ENCODE results near the gene MRM2.

Gene MRM2

GRCh38 chr7:2224491-2224928 is 17.5 kb downstream of the MRM2 start:
- no peak overlapping the region for H3K27ac ChIP-seq (ENCODE audit: low read depth, low read length)
- no peak overlapping the region for H3K9ac ChIP-seq (ENCODE audit: low read depth in 1 of 2, low read length in 2 of 2)
- H3K36me3 ChIP-seq (ENCODE audit: control insufficient read depth in 1 of 2, insufficient read depth in 2 of 2, low read length in 2 of 2) = peaks cover 2 to 69% of the 10 kb centered on the region in 2 donors
- no peaks in the 10 kb centered on the region for H3K27me3 ChIP-seq (ENCODE audit: control insufficient read depth in 1 of 2, insufficient read depth in 2 of 2, low read length in 2 of 2)
- H3K4me3 ChIP-seq (ENCODE audit: low read depth in 1 of 2, low read length in 2 of 2) = no peak overlapping the region
- no peaks in the 10 kb centered on the region for H3K9me3 ChIP-seq (ENCODE audit: control insufficient read depth in 1 of 2, low read length in 2 of 2)
- H3K4me1 ChIP-seq (ENCODE audit: control insufficient read depth in 1 of 2, insufficient read depth in 2 of 2, low read length in 2 of 2) = no peaks in the 10 kb centered on the region

- H3K4me1 ChIP-seq (ENCODE audit: control insufficient read depth in 1 of 2, insufficient read depth in 2 of 2, low read length in 2 of 2) = no peaks in the 10 kb centered on the region
- H3K4me3 ChIP-seq (ENCODE audit: low read depth in 1 of 2, low read length in 2 of 2) = no peak overlapping the region
- peaks cover 0 to 68% of the 10 kb centered on the region in 2 donors for H3K36me3 ChIP-seq (ENCODE audit: control insufficient read depth in 1 of 2, insufficient read depth in 2 of 2, low read length in 2 of 2)
- H3K9me3 ChIP-seq (ENCODE audit: control insufficient read depth in 1 of 2, low read length in 2 of 2) = no peaks in the 10 kb centered on the region
- H3K9ac ChIP-seq (ENCODE audit: low read depth in 1 of 2, low read length in 2 of 2) = no peak overlapping the region
- no peaks in the 10 kb centered on the region for H3K27me3 ChIP-seq (ENCODE audit: control insufficient read depth in 1 of 2, insufficient read depth in 2 of 2, low read length in 2 of 2)
- H3K27ac ChIP-seq (ENCODE audit: low read depth, low read length) = no peak overlapping the region
Observed at GRCh38 chr7:2223321-2223720, 18.7 kb downstream of the MRM2 start.

- Histone ChIP-seq H3K9me3 (ENCODE audit: control insufficient read depth in 1 of 2, low read length in 2 of 2) (no peaks in the 10 kb centered on the region), H3K36me3 (ENCODE audit: control insufficient read depth in 1 of 2, insufficient read depth in 2 of 2, low read length in 2 of 2) (peaks cover 3 to 68% of the 10 kb centered on the region in 2 donors), H3K4me1 (ENCODE audit: control insufficient read depth in 1 of 2, insufficient read depth in 2 of 2, low read length in 2 of 2) (no peaks in the 10 kb centered on the region), H3K9ac (ENCODE audit: low read depth in 1 of 2, low read length in 2 of 2) (no peak overlapping the region), H3K27me3 (ENCODE audit: control insufficient read depth in 1 of 2, insufficient read depth in 2 of 2, low read length in 2 of 2) (no peaks in the 10 kb centered on the region), H3K4me3 (ENCODE audit: low read depth in 1 of 2, low read length in 2 of 2) (no peak overlapping the region), H3K27ac (ENCODE audit: low read depth, low read length) (no peak overlapping the region)
Observed at GRCh38 chr7:2222516-2222915, 19.5 kb downstream of the MRM2 start.

- Histone ChIP-seq H3K9me3 (ENCODE audit: control insufficient read depth in 1 of 2, low read length in 2 of 2) (no peaks in the 10 kb centered on the region), H3K4me1 (ENCODE audit: control insufficient read depth in 1 of 2, insufficient read depth in 2 of 2, low read length in 2 of 2) (no peaks in the 10 kb centered on the region), H3K4me3 (ENCODE audit: low read depth in 1 of 2, low read length in 2 of 2) (no peak overlapping the region), H3K27me3 (ENCODE audit: control insufficient read depth in 1 of 2, insufficient read depth in 2 of 2, low read length in 2 of 2) (no peaks in the 10 kb centered on the region), H3K9ac (ENCODE audit: low read depth in 1 of 2, low read length in 2 of 2) (no peak overlapping the region), H3K36me3 (ENCODE audit: control insufficient read depth in 1 of 2, insufficient read depth in 2 of 2, low read length in 2 of 2) (peaks cover 5 to 70% of the 10 kb centered on the region in 2 donors), H3K27ac (ENCODE audit: low read depth, low read length) (no peak overlapping the region)
Observed at GRCh38 chr7:2220954-2221353, 21.1 kb downstream of the MRM2 start.

- no peaks in the 10 kb centered on the region for H3K27me3 ChIP-seq (ENCODE audit: control insufficient read depth in 1 of 2, insufficient read depth in 2 of 2, low read length in 2 of 2)
- H3K36me3 ChIP-seq (ENCODE audit: control insufficient read depth in 1 of 2, insufficient read depth in 2 of 2, low read length in 2 of 2) = peaks cover 7 to 70% of the 10 kb centered on the region in 2 donors
- no peaks in the 10 kb centered on the region for H3K4me1 ChIP-seq (ENCODE audit: control insufficient read depth in 1 of 2, insufficient read depth in 2 of 2, low read length in 2 of 2)
Observed at GRCh38 chr7:2220506-2220905, 21.5 kb downstream of the MRM2 start.

GRCh38 chr7:2220030-2220429 is 22.0 kb downstream of the MRM2 start:
- Histone ChIP-seq H3K36me3 (ENCODE audit: control insufficient read depth in 1 of 2, insufficient read depth in 2 of 2, low read length in 2 of 2) (peaks cover 9 to 68% of the 10 kb centered on the region in 2 donors), H3K9ac (ENCODE audit: low read depth in 1 of 2, low read length in 2 of 2) (no peak overlapping the region), H3K27me3 (ENCODE audit: control insufficient read depth in 1 of 2, insufficient read depth in 2 of 2, low read length in 2 of 2) (no peaks in the 10 kb centered on the region), H3K4me1 (ENCODE audit: control insufficient read depth in 1 of 2, insufficient read depth in 2 of 2, low read length in 2 of 2) (no peaks in the 10 kb centered on the region), H3K4me3 (ENCODE audit: low read depth in 1 of 2, low read length in 2 of 2) (no peak overlapping the region), H3K27ac (ENCODE audit: low read depth, low read length) (no peak overlapping the region), H3K9me3 (ENCODE audit: control insufficient read depth in 1 of 2, low read length in 2 of 2) (no peaks in the 10 kb centered on the region)

More at GRCh38 chr7:2220506-2220905, 21.5 kb downstream of the MRM2 start:
- Histone ChIP-seq H3K9ac (ENCODE audit: low read depth in 1 of 2, low read length in 2 of 2) (no peak overlapping the region), H3K4me3 (ENCODE audit: low read depth in 1 of 2, low read length in 2 of 2) (no peak overlapping the region), H3K9me3 (ENCODE audit: control insufficient read depth in 1 of 2, low read length in 2 of 2) (no peaks in the 10 kb centered on the region), H3K27ac (ENCODE audit: low read depth, low read length) (no peak overlapping the region)

- no peak overlapping the region for H3K9ac ChIP-seq (ENCODE audit: low read depth in 1 of 2, low read length in 2 of 2)
- no peak overlapping the region for H3K4me3 ChIP-seq (ENCODE audit: low read depth in 1 of 2, low read length in 2 of 2)
- no peaks in the 10 kb centered on the region for H3K4me1 ChIP-seq (ENCODE audit: control insufficient read depth in 1 of 2, insufficient read depth in 2 of 2, low read length in 2 of 2)
- H3K27ac ChIP-seq (ENCODE audit: low read depth, low read length) = no peak overlapping the region
- H3K36me3 ChIP-seq (ENCODE audit: control insufficient read depth in 1 of 2, insufficient read depth in 2 of 2, low read length in 2 of 2) = peaks cover 10 to 67% of the 10 kb centered on the region in 2 donors
- H3K27me3 ChIP-seq (ENCODE audit: control insufficient read depth in 1 of 2, insufficient read depth in 2 of 2, low read length in 2 of 2) = no peaks in the 10 kb centered on the region
- H3K9me3 ChIP-seq (ENCODE audit: control insufficient read depth in 1 of 2, low read length in 2 of 2) = no peaks in the 10 kb centered on the region
Observed at GRCh38 chr7:2219606-2220005, 22.4 kb downstream of the MRM2 start.

- no peak overlapping the region for H3K9ac ChIP-seq (ENCODE audit: low read depth in 1 of 2, low read length in 2 of 2)
- no peaks in the 10 kb centered on the region for H3K27me3 ChIP-seq (ENCODE audit: control insufficient read depth in 1 of 2, insufficient read depth in 2 of 2, low read length in 2 of 2)
- H3K4me1 ChIP-seq (ENCODE audit: control insufficient read depth in 1 of 2, insufficient read depth in 2 of 2, low read length in 2 of 2) = no peaks in the 10 kb centered on the region
- no peaks in the 10 kb centered on the region for H3K9me3 ChIP-seq (ENCODE audit: control insufficient read depth in 1 of 2, low read length in 2 of 2)
- peaks cover 15 to 67% of the 10 kb centered on the region in 2 donors for H3K36me3 ChIP-seq (ENCODE audit: control insufficient read depth in 1 of 2, insufficient read depth in 2 of 2, low read length in 2 of 2)
- no peak overlapping the region for H3K4me3 ChIP-seq (ENCODE audit: low read depth in 1 of 2, low read length in 2 of 2)
- no peak overlapping the region for H3K27ac ChIP-seq (ENCODE audit: low read depth, low read length)
Observed at GRCh38 chr7:2219136-2219535, 22.9 kb downstream of the MRM2 start.

- no peak overlapping the region for H3K27ac ChIP-seq (ENCODE audit: low read depth, low read length)
- H3K4me3 ChIP-seq (ENCODE audit: low read depth in 1 of 2, low read length in 2 of 2) = no peak overlapping the region
- H3K9me3 ChIP-seq (ENCODE audit: control insufficient read depth in 1 of 2, low read length in 2 of 2) = no peaks in the 10 kb centered on the region
- H3K9ac ChIP-seq (ENCODE audit: low read depth in 1 of 2, low read length in 2 of 2) = no peak overlapping the region
- no peaks in the 10 kb centered on the region for H3K4me1 ChIP-seq (ENCODE audit: control insufficient read depth in 1 of 2, insufficient read depth in 2 of 2, low read length in 2 of 2)
- peaks cover 21 to 70% of the 10 kb centered on the region in 2 donors for H3K36me3 ChIP-seq (ENCODE audit: control insufficient read depth in 1 of 2, insufficient read depth in 2 of 2, low read length in 2 of 2)
- no peaks in the 10 kb centered on the region for H3K27me3 ChIP-seq (ENCODE audit: control insufficient read depth in 1 of 2, insufficient read depth in 2 of 2, low read length in 2 of 2)
Observed at GRCh38 chr7:2218444-2218785, 23.6 kb downstream of the MRM2 start.

GRCh38 chr7:2217716-2218443 is 24.1 kb downstream of the MRM2 start:
- Histone ChIP-seq H3K4me3 (ENCODE audit: low read depth in 1 of 2, low read length in 2 of 2) (no peak overlapping the region), H3K9ac (ENCODE audit: low read depth in 1 of 2, low read length in 2 of 2) (no peak overlapping the region), H3K9me3 (ENCODE audit: control insufficient read depth in 1 of 2, low read length in 2 of 2) (no peaks in the 10 kb centered on the region), H3K27me3 (ENCODE audit: control insufficient read depth in 1 of 2, insufficient read depth in 2 of 2, low read length in 2 of 2) (no peaks in the 10 kb centered on the region), H3K4me1 (ENCODE audit: control insufficient read depth in 1 of 2, insufficient read depth in 2 of 2, low read length in 2 of 2) (no peaks in the 10 kb centered on the region), H3K36me3 (ENCODE audit: control insufficient read depth in 1 of 2, insufficient read depth in 2 of 2, low read length in 2 of 2) (peaks cover 21 to 72% of the 10 kb centered on the region in 2 donors), H3K27ac (ENCODE audit: low read depth, low read length) (no peak overlapping the region)
